Neutrophil (primary cell): ENCODE data around the gene MRGPRG.

Experiments used
- H3K27ac ChIP-seq: fragments of 200-600 bp; sonication (generic); 2 replicates; pipeline ENCODE4 v1.5.1; 2016; ENCODE audit warnings: mild to moderate bottlenecking, moderate library complexity
- H3K27me3 ChIP-seq: fragments of 200-600 bp; sonication (generic); 2 replicates; pipeline ENCODE4 v1.6.0; 2016; ENCODE audit warnings: mild to moderate bottlenecking
- H3K36me3 ChIP-seq: fragments of 200-600 bp; sonication (generic); 2 replicates; pipeline ENCODE4 v1.5.1; 2017
- H3K4me1 ChIP-seq, 2 experiments: fragments of 200-600 bp in 1 of 2; sonication (generic) in 1 of 2; 1 replicate in 1 of 2; 2 replicates in 1 of 2; pipeline versions ENCODE4 v1.5.1 to v1.6.1; 2013 to 2016; ENCODE audit warnings: low read depth in 1 of 2, low read length in 1 of 2, mild to moderate bottlenecking in 1 of 2, moderate library complexity in 1 of 2; ENCODE audit not compliant: control insufficient read depth in 1 of 2, insufficient read depth in 1 of 2
- H3K4me3 ChIP-seq, 2 experiments: fragments of 200-600 bp in 1 of 2; sonication (generic) in 1 of 2; 1 replicate in 1 of 2; 2 replicates in 1 of 2; pipeline ENCODE4 v1.5.1; 2013 to 2016; ENCODE audit warnings: low read depth in 1 of 2, low read length in 1 of 2, mild to moderate bottlenecking in 1 of 2, moderate library complexity in 1 of 2
- H3K9me3 ChIP-seq: fragments of 200-600 bp; sonication (generic); 2 replicates; pipeline ENCODE4 v1.5.1; 2016
- CTCF ChIP-seq: fragments of 200-600 bp; sonication (generic); IDR thresholded peaks from 2 replicates; pipeline ENCODE4 v1.5.1; 2016; ENCODE audit warnings: antibody characterized with exemption

MRGPRG gene

GRCh38 chr11:3226846-3227567, 8.4 kb upstream of the MRGPRG start:
- Histone ChIP-seq H3K4me3 (no peak overlapping the region), H3K27me3 (peaks cover 18% of the 10 kb centered on the region), H3K4me1 (no peaks in the 10 kb centered on the region), H3K36me3 (no peaks in the 10 kb centered on the region), H3K27ac (no peak overlapping the region), H3K9me3 (no peaks in the 10 kb centered on the region)
- TF ChIP-seq CTCF, result no peak

GRCh38 chr11:3225826-3226750, 7.5 kb upstream of the MRGPRG start:
- Histone ChIP-seq H3K27ac (no peak overlapping the region), H3K4me3 (no peak overlapping the region), H3K4me1 (no peaks in the 10 kb centered on the region), H3K36me3 (no peaks in the 10 kb centered on the region), H3K9me3 (no peaks in the 10 kb centered on the region), H3K27me3 (peaks cover 18% of the 10 kb centered on the region)
- TF ChIP-seq CTCF, result no peak

GRCh38 chr11:3225159-3225758, 6.6 kb upstream of the MRGPRG start:
- Histone ChIP-seq H3K36me3 (no peaks in the 10 kb centered on the region), H3K4me1 (no peaks in the 10 kb centered on the region), H3K27ac (no peak overlapping the region), H3K27me3 (peaks cover 22% of the 10 kb centered on the region), H3K9me3 (no peaks in the 10 kb centered on the region), H3K4me3 (no peak overlapping the region)
- TF ChIP-seq CTCF, result no peak

- no peaks in the 10 kb centered on the region for H3K36me3 ChIP-seq
- no peaks in the 10 kb centered on the region for H3K4me1 ChIP-seq
- TF ChIP-seq CTCF, result no peak
- H3K4me3 ChIP-seq, result no peak overlapping the region
- H3K27ac ChIP-seq, result no peak overlapping the region
- peaks cover 28% of the 10 kb centered on the region for H3K27me3 ChIP-seq
- no peaks in the 10 kb centered on the region for H3K9me3 ChIP-seq
Measured at GRCh38 chr11:3224401-3225057, 5.9 kb upstream of the MRGPRG start.

- H3K4me3 ChIP-seq, result no peak overlapping the region
- H3K27me3 ChIP-seq, result peaks cover 33% of the 10 kb centered on the region
- H3K27ac ChIP-seq, result no peak overlapping the region
- TF ChIP-seq CTCF, result no peak
- no peaks in the 10 kb centered on the region for H3K9me3 ChIP-seq
- no peaks in the 10 kb centered on the region for H3K4me1 ChIP-seq
- H3K36me3 ChIP-seq, result no peaks in the 10 kb centered on the region
Measured at GRCh38 chr11:3223932-3224381, 5.3 kb upstream of the MRGPRG start.
